GM18909 (cell line): ENCODE data around the gene ZIC2.

ENCODE experiments used
- ATAC-seq: cut with Tn5 transposase; IDR thresholded peaks from one replicate; pipeline ENCODE4 v1.9.1; 2021; ENCODE audit warnings: mild to moderate bottlenecking; ENCODE audit not compliant: unreplicated experiment, poor library complexity

ZIC2 gene

GRCh38 chr13:99959127-99959539, 22.5 kb upstream of the ZIC2 start:
- ATAC-seq: no peak

DNA sequence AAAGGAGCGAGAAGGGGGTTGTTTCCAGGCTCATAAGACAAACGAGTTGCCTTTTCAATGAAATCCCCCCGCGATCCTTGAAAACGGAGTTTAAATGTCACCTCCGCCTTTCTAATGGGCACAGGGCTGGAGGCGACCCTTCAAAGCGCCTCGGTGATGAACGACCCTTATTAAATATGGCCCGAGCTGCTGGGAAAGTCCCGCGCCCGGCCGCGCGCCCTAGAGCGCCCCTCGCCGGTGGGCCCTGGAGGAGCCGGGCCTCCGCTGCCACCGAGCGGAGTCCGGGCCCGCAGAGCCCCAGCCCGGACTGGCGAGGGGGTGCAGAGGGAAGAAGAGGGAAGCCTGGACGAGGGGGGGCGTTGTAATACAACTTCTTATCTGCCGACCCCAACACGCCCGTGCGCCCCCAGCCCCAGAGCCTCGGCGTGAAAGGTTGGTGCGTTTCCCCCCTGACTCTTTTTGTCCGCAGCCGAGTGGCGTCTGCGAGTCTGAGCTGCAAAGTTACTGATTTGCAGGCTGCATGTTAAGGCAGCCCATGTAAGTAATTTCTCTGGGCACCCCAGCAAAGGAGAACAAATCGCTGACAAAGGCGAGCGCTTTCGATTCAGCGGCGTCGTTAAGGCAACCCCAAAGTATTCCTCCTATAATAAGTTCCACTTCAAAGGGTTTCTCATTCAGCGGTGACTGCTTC, 21.9 kb upstream of the ZIC2 start:
- ATAC-seq: no peak

DNA sequence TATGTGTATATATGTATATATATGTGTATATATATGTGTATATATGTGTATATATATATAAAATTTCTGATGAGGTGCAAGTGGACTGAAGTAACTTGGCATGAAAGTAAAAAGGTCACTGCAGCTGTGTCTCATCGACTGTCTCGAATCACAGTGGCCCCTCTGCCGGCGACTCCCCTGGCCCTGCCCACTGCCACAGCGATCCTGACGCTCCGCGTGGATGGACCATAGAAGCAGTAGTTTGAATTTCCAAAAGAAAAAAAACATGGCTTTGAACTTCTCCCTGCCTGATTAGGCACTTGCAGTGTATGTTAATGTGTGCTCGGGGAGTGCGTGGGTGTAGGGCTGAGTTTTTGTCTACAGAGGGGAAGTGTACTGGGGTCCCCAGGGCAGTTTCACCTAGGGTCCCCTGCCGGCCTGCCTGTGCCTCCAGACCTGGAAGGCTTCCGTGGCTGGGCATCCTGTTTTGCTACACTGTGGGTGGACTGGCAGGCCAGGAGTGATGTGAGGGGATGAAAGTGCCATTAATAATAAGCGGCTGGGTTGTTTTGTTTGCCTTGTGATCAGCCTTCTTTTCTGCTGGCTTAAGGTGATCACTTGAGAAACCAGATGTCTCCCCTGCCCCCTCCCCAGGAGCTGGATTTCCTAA, 20.8 kb upstream of the ZIC2 start:
- no peak for ATAC-seq

GRCh38 chr13:99961636-99962035, 19.9 kb upstream of the ZIC2 start:
- ATAC-seq: no peak

DNA sequence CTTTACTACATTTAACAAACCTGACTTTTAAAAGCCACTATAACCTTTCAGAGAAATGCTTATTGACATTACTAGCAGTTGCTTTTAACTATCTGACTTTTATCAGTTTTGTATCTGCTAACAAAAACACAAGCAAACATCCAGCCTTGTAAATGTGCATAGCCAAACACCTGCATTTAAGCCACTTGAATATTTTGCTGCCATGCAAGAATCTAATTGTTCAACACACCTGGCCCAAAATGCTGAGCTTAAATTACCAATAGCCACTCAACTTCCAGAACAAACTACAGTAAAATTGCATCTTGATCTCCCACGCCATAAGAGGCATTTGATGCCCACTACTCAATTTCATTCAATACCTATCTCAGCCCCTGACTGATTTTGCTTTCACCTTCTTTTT, 19.3 kb upstream of the ZIC2 start:
- no peak for ATAC-seq

DNA sequence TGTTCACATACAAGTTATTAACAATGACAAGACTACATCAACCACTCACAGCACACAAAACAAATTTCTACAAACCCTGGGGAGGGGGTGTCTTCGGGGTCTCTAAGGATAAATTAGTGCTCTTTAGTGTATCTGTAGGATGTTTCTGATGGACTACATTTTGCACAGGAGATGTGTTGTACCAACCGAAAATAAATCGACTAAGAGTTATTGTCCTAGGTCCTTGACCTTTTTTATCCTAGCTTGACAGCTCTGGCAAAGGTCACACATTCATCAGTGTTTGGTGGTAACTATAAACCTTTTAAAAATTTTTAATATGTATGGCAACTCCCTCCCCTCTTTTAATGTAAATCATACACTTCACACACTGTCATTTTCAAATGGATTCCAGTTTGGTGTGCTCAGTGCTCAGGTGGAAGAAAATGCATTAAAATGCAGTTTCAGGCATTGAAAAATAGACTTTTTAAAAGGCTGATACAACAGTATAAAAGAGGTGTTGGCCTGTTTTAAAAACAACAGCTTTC, 17.7 kb upstream of the ZIC2 start:
- no peak for ATAC-seq

DNA sequence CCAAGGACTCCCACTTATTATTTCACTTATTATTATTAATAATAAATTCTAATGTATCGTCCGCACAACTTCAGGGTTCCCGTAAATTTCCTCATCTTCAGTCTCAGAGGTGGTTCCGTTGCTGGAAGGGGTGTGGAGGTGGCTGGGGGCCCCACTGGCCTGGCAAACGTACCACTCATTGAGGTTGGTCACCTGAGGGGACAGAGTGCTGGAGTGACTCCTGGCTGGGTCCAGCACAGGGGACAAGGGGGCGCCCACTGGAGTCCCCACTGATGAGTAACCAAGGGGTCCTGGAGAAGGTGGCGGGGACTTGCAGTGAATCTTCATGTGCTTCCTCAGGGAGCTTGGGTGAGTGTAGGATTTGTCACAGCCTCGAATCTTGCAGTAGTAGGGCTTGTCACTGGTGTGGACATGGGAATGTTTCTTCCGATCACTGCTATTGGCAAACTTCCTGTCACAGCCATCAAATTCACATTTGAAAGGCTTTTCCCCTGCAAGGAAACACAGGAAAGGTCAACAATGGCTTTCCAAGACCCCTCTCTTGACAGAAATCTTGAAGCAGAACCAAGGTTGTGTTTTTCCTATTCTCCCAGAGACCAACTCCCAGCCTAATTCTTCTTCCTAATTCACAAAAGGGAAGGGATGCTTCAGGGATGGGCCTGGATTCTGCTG, 16.1 kb upstream of the ZIC2 start:
- no peak for ATAC-seq

DNA sequence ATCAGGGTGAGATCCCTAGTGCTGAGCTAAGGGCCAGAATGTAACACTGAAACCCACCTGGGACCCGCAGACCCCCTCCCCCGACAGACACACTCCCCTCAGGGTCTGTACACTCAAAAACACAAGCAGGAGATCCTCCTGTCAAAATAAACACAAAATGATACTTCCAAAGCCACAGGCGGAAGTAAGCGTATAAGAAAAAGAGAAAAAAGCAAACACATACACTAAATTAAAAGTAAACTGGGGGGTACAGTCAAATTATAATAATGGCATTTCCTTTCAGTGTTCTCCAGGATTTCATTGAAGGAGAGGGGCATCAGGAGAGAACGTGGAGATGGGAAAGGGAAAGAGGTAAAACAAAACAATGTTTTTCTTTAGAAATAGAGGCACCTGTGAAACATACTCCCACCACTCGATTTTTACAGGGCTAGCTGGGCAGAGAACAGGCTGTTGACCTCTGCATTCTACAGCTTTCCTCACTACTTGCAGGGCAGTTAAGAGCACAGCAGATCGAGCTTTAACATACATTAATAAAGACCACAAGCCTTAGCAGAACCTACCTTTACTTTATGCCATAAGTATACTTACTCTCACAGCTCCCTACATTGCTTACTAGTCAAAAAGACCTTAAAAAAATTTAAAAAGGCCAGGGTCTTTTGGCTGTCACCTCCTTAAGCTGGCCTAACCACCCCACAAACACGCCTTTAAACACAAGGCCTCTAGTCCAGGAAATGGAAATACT, 15.3 kb upstream of the ZIC2 start:
- ATAC-seq: no peak

- ATAC-seq: no peak
Observed at GRCh38 chr13:99967498-99967868, 14.1 kb upstream of the ZIC2 start.

DNA sequence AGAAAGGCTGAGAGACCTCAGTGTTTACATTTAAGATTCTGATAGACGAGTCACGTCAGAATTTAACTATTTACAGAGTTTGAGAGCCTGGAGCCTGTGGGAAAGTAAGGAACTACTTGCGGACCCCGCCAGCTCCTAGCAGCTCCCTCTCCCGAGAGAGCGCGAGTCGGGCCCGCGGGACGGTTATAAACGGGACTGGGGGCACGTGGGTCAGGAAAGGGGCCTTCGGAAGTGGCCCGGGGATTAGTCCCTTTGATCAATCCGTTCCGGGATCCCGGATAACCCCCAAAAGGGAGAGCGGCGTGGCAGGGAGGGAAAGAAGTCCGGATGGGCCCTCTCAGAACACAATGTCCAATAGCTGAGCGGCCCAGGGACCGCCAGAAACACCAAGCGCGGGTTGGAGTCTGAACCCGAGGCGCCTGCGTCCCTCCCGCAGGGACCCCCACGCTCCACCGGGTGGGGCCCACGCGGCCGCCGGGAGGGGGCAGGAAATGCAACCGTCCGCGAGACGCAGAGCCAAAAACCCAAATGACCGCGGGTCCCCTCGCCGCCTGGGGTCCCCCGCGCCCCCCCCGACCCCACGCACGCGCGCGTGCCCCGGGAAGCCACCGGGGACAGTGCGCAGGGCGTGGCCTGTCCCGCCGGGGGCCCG, 13.6 kb upstream of the ZIC2 start:
- ATAC-seq: no peak

- no peak for ATAC-seq
Observed at GRCh38 chr13:99968521-99969452, 12.8 kb upstream of the ZIC2 start.

- no peak for ATAC-seq
Observed at GRCh38 chr13:99969453-99969918, 12.1 kb upstream of the ZIC2 start.

DNA sequence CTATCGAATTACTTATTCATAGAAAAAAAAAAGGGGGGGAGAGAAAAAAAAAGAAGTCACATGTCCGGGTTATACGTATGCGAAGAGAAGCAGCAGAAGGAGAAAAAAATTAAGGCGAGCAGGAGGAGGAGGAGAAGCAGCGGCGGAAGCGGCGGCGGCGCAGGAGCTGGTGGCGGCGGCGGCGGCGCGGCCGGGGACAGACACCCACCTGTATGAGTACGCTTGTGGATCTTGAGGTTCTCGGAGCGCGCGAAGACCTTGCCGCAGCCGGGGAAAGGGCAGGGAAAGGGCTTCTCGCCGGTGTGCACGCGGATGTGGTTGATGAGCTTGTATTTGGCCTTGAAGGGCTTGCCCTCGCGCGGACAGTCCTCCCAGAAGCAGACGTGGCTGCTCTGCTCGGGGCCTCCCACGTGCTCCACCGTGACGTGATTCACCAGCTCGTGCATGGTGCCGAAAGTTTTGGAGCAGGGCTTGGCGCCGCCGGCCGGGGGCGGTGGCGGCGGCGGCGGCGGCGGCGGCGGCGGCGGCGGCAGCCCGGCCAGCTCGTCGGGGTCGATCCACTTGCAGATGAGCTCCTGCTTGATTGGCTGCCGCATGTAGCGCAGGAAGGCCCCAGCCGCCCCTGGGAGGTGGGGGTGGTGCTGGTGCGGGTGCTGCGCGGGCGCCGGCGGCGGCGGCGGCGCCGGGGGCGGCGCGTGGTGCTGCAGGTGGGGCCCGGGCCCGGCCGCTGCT, 11.5 kb upstream of the ZIC2 start:
- no peak for ATAC-seq

DNA sequence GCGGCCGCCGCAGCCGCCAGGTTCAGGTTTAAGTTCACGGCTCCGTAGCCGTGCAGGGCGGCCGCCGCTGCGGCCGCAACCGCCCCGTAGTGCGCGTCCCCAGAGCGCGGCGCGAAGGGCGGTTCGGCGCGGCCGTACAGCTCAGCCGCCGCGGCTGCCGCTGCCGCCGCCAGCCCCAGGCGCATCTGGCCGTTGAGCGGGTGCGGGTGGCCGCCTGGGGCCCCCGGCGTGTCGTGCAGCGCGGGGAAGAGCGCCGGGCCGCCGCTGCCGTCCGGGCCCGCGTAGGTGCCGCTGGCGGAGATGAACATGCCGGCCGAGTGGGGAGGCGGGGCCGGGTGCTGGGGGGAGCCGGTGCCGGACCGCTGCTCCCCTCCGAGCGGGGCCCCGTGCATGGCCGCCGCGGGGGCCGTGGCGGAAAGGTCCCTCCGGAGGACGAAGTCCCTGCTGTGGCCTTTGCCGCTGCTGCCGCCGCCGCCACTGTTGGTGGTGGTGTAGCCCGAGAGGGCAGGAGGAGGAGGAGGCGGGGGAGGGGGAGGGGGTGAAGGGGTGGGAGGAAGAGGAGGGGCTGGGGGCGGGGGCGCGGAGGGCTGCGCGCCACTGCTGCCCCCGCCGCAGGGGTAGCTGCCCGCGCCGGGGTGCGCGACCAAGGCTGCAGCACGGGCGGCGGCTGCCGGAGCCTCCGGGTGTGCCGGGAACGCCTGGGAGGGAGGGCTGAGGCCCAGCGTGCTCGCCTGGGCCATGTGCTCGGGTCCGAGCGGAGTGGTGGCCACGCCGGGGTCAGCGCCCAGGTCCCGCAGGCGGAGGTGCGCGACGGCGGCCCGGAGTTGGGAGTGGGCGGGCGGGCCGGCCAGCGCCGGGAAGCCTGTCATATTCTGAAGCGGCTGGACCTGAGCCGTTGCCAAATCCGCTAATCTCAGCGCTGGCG, 10.7 kb upstream of the ZIC2 start:
- ATAC-seq: no peak

- ATAC-seq: no peak
Observed at GRCh38 chr13:99971576-99972189, 9.9 kb upstream of the ZIC2 start, which contains the start of gene ZIC5. TSS of gene ZIC5 (minus strand) at chr13:99971767. CDS start at chr13:99971603, 164 bp downstream.

DNA sequence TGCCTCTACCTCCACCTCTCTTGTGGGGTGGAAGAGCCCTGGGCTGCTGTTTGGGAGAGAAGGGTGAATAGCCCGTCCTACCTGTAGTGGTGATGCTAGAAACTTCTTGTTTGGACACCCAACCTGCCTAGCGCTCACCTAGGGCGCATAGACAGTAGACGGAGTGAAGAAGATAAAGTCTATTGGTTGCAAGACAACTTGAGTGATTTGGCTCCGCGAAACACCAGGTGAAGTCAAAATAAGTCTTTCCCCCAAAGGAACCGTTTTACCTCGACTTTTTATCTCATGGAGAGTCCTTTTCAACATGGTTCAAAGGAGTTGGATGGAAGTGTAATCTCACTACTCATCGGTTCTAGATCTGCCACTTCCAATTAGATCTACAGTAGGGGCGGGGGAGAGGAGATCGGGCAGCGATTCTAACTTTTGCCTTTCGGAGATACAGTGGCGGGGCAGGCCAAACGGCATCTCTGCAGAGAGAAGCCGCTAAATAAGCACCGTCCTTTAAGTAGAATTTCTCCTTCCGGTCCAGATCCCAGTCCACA, 9.3 kb upstream of the ZIC2 start:
- ATAC-seq: no peak
